GM18867 (cell line): ENCODE measurements around the gene TSHZ3.

Source experiments
- ATAC-seq: cut with Tn5 transposase; IDR thresholded peaks from one replicate; pipeline ENCODE4 v1.9.1; 2021; ENCODE audit warnings: mild to moderate bottlenecking, moderate library complexity; ENCODE audit not compliant: unreplicated experiment

Gene TSHZ3, protein sequence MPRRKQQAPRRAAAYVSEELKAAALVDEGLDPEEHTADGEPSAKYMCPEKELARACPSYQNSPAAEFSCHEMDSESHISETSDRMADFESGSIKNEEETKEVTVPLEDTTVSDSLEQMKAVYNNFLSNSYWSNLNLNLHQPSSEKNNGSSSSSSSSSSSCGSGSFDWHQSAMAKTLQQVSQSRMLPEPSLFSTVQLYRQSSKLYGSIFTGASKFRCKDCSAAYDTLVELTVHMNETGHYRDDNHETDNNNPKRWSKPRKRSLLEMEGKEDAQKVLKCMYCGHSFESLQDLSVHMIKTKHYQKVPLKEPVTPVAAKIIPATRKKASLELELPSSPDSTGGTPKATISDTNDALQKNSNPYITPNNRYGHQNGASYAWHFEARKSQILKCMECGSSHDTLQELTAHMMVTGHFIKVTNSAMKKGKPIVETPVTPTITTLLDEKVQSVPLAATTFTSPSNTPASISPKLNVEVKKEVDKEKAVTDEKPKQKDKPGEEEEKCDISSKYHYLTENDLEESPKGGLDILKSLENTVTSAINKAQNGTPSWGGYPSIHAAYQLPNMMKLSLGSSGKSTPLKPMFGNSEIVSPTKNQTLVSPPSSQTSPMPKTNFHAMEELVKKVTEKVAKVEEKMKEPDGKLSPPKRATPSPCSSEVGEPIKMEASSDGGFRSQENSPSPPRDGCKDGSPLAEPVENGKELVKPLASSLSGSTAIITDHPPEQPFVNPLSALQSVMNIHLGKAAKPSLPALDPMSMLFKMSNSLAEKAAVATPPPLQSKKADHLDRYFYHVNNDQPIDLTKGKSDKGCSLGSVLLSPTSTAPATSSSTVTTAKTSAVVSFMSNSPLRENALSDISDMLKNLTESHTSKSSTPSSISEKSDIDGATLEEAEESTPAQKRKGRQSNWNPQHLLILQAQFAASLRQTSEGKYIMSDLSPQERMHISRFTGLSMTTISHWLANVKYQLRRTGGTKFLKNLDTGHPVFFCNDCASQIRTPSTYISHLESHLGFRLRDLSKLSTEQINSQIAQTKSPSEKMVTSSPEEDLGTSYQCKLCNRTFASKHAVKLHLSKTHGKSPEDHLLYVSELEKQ

DNA sequence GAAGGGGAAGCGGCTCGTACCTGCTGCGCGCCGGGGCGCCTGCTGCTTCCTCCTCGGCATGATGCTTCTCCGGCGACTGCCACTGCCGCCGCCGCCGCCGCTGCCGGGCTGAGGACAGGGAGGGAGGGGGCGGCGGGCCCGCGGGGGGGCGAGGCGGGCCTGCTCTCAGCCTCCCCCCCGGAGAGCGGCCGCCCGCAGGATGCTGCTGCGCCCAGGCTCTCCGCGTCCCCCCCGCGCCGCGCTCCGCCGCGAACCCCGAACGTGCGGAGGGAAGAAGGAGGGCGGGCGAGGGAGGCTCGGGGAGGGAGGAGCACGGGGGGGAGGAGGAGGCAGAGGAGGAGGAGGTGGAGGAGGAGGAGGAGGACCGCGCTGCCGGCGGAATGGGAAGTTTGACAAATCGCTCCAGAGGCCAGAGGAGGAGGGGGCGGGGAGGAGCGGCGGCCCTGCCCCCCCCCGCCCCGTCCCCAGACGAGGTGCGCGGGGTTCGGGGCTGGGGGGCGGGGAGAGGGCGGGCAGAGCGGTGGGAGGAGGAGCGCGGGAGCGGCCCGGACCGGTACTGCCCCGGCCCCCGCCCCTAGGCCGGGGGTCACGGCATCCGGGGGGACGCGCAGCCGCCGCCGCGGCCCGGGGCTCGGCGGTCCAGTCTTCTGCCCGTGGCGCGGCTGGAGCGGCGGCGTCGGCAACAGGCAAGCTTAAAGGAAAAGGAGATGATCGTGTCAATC, at the start of gene TSHZ3:
Gene TSHZ3, minus strand, starts transcription at position 277 of the 722 bp plus-strand sequence. Its CDS starts 217 bp downstream, at position 60.
- no peak for ATAC-seq

DNA sequence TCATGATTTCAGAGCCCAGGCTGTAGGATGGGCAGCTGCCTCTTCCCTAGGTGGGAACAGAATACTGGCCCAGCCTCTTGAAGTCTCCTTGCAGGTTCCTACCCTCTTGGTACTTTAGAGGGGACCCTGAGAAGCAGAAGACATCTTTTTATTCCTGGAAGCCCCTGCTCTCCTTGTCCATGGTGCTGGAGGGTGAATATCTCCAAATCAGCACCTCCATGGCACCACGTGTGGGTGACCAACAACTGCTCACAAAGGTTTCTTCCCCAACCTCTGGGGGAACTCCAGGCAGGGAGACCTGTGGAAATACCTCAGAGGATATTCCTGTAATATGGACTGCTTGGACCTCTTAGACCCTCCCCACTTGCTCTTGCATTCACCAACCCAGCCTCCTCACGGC, 48.1 kb upstream of the TSHZ3 start:
- no peak for ATAC-seq

DNA sequence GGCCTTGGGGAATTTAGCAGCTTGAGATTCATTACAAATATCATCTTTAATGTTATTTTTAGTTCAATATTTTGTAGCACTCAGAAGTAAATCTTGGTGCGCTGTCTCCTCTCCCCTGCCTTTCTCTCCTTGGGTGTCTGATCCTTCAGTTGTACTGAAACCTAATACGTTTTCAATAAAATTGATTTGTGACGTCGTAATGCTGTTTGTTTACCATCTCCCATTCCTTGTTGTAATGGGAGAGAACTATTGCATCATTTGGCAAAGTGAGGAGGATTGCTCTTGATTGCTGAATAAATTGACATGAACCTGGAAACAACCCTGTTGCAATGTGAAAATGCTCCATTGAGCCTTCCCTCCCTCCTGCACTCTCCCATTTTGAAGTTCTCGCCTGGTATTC, 43.2 kb upstream of the TSHZ3 start:
- no peak for ATAC-seq

DNA sequence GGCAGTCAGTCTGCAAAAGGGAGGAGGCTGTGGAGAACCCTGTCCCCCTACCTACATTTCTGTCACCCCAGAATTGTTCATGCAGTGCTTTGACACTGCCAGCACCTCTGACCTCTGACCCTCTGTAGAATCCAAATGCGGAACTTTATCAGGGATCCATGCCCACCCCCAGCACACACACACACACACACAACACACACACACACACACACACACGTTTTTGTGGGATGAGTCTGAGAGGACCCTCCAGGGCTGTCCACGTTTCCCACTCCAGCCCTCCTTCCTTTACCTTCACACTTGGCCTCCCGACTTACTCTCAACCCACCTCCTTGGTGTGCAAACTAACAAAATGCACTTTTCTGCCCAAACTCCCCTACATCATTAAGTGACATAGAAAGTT, 42.3 kb upstream of the TSHZ3 start:
- no peak for ATAC-seq

DNA sequence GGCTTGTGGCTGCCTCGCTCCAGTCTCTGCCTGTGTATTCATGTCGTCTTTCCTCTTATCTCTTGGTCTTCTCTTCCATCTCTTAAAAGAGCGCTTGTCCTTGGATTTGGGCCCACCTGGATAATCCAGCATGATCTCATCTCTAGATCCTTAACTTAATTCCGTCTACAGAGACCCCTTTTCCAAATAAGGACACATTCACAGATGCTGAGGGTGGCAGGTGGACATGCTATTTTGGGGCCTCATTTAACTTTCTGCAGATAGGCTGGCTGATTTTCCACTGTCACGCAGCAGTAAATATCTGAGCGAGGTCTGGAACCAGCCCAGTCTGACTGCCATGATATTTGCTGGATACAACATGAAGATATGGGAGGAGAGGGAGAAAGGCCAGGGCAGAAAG, 41.5 kb upstream of the TSHZ3 start:
- ATAC-seq = no peak

DNA sequence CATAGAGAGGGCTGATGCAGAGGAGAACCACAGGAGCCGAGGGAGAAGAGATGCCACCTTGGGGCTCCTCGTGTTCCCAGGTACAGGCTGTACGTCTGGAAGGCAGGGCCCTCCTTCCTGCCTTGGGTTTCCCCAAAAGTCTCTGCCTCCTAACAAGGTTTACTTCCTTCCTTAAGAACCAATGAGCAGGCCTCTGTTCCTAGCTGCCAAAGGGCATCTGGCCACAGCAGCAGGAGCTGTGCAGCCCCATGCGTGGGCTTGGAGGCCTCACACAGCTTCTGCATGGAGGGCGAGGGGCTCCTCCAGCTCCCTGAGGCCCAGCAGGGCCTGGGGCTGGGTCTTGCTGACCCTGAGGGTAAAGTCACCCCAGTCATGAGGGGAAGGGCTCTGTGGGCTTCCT, 40.6 kb upstream of the TSHZ3 start:
- ATAC-seq = no peak

DNA sequence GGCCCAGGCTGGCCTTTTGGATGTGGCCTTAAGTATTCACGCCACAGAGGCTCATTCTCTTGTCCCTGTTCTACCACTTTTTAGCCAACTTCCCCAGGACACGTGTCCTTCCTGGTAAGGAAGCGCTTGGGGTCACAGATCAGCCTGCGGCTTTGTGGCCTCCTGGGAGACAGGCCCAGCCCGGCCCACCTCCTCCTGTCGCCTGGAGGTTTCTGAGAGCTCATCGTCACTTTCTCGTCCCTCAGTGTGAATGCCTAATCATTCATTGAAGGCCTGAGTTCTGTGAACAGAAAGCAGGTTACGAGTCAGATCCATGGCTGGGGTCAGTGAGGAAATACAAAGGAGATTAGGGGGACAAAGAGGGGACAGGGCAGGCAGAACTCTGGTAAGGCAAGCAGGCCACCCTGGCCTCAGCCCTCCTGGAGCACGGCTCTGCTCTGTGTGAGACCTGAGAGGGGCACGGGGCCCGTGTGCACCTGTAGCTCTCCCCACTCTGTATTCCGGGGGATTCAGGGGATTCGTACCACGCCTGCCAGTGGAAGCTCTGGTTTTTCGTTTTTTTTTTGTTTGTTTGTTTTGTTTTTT, 38.6 kb upstream of the TSHZ3 start:
- no peak for ATAC-seq

DNA sequence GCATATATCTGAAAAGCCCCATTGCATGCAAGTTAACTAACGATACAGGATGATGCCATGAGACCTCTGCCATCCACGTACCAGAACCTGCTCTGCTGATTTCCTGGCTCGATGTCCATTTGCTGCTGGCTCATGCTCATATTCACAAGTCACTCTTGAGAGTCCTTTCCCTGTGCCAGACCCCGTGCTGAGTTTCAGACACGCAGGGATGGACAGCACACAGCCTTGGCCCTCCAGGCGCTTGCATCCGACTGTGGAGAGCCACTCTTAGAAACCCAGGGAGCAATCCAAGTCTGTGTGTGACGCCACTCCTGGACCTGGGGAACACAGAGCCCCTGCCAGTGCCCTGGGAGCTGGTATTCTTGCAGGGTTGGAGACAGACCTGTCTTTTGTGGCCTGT, 37.6 kb upstream of the TSHZ3 start:
- no peak for ATAC-seq

DNA sequence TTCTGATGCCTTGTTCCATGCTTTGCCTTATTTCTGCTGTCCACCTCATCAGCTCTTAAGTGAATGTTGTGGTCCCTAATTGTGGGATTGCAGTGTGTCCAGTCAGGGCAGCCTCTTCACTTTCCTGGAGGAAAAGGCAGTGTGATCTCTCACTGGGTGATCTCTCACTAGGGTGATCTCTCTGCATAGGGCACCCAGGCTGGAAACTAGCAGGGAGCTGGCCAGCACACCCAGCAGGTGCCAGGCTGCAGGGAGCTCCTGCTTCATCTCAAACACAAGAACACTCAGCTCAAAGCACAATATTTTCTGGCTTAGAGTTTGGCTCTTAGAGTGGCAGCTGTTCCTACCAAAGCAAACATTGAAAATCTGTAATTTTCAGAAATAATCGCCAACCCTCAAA, 36.5 kb upstream of the TSHZ3 start:
- no peak for ATAC-seq

DNA sequence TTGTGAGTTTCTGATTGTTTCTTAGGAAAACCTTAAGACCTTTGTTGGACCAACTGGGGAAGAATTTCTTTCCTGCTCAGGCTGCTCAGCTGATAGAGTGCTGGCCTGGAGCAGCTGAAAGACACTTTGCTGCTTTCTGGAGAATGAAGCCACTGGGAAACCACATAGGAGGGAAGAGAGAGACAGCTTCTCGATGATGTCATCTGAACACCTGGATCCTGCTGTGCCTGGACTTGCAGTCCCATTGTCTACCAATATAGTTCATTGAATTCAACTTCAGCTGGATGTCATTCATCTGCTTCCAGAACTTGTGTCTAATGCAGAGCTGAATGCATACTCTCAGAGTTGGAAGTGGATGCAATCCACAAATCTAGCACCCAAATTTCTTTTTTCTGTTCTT, 34.3 kb upstream of the TSHZ3 start:
- ATAC-seq = no peak

DNA sequence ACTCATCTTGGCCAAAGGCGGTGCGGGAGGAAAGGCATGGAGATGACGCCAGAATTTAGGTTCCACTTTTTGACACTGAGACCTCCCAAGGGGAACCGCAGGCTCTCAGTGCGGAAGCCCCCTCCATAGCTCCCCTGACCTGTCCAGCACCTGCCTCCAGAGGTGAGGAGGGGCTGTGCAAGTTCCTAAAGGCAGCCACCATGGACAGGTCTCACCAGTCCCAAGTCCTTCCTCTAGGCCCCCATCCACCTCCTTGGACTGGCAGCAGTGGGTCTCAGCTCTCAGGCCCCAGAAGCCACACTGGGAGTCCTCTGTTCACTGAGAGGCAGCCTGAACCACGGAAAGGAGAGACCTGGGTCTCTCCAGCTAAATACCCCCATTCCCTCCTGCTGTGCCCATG, 31.6 kb upstream of the TSHZ3 start:
- ATAC-seq = no peak

DNA sequence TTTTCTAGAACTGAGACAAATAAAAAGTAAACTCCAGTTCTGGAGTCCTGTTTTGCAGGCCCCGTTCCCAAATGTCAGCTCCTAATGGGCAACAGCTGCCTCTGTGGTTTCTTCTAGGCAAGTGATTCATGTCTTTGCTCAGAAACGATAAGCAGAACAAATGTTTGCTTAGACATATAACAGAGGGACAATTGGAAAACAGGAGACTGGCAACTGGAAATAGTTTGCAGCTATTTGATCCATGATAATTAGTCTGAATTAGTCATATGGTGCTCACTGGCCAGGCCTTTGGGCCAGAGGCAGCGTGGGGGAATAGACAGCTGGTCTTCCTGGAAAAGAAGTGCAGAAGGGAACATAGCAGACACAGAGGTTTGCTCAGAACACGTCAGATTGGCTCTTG, 29.2 kb upstream of the TSHZ3 start:
- no peak for ATAC-seq

DNA sequence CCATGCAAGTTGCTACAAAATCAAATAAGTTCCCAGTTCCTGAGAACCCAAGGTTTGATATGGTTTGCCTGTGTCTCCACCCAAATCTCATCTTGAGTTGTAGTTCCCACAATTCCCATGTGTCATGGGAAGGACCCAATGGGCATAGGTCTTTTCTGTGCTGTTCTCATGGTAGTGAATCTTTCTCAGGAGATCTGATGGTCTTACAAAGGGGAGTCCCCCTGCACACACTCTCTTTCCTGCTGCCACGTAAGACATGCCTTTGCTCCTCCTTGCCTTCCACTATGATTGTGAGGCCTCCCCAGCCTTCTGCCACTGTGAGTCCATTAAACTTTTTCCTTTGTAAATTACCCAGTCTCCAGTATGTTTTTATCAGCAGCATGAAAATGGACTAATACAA, 28.5 kb upstream of the TSHZ3 start:
- no peak for ATAC-seq

DNA sequence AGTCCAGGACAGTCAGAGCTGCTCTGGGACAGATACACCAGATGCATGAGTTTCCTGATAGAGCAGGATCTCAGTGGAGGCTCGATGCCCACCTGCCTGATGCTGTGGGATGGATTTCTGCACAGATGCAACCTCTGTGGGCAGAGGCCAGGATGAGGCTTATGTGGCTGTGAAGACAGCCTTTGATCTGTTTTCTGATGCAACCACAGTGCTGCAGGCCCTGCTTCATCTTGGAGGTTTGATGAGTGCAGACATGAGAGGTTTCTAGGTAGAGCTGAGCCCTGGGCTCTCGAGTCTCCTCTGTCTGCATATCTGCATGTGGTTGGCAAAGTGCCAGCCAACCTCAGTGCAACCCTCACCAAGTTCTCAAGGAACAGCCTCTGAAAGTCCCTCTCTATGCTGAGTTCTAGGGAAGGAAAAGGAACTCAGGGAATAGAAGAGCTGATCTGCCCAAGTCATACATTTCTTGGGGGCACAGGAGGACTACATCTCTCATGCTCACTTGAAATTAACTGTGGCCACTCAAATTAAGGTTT, 23.1 kb upstream of the TSHZ3 start:
- ATAC-seq = no peak

DNA sequence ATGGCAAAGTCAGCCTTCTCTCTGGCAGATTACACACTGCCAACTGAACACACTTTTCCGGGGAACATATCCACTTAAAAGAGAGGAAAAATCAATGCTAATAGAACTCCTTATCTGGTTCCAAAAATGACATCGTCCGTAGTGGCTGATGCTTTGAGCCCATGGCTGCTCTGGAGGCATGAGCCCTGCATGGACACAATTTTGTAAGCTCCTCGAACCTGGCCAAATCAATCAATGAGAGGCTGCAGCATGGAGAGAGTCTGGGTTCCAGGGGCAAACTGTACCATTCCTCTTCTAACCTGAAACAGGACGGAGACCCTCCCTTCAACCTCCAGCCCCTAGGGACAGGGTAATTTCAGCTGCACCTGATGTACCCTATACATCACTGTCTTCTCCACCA, 21.0 kb upstream of the TSHZ3 start:
- ATAC-seq = no peak

DNA sequence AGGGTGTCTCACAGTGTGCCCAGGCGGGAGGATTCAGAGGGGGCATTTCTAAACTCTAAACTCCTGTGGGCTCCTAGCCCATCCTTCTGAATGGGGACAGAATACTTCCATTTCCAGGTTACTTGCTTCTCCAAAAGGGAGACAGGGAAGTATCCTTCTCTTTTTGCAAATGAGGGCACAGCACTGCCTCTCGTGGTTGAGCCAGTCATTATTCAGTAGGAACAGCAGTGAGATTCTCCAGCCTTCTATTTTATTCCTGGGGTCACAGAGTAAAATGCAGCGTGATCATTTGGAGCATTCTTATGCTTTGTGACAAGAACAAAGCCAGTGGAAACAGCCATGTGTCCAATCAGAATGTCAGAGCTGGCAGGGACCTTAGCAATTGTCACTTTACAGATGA, 15.7 kb upstream of the TSHZ3 start:
- no peak for ATAC-seq

DNA sequence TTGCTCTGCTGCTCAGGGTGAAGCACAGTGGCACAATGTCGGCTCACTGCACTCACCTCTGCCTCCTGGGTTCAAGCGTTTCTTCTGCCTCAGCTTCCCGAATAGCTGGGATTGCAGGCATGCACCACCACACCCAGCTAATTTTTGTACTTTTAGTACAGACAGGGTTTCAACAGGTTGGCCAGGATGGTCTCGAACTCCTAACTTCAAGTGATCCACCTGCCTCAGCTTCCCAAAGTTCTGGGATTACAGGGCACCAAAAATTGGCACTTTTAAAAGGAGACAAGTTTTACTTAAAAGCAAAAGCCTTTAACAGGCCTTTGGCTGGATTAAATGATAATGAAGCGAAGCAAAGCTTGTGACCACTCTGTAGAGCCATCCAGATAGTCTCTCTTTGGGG, 12.5 kb upstream of the TSHZ3 start:
- ATAC-seq = no peak

DNA sequence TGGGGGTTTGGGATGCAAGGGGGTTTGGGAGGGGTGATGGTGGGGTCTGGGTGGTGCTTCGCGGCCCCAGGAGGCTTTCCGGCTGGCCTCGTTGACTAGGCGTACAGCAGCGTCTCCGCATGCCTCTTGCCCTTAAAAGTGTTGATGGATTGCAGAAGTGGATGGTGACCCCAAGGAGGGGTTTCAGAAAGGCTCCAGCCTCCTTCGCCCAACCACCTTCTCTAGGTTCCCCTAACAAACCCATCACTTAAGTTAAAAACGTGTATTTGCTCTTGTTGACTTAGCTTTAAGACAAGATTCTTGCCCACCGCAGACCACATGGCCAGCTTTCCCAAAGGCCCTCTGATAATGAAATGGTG, 8.1 kb upstream of the TSHZ3 start:
- ATAC-seq = no peak

DNA sequence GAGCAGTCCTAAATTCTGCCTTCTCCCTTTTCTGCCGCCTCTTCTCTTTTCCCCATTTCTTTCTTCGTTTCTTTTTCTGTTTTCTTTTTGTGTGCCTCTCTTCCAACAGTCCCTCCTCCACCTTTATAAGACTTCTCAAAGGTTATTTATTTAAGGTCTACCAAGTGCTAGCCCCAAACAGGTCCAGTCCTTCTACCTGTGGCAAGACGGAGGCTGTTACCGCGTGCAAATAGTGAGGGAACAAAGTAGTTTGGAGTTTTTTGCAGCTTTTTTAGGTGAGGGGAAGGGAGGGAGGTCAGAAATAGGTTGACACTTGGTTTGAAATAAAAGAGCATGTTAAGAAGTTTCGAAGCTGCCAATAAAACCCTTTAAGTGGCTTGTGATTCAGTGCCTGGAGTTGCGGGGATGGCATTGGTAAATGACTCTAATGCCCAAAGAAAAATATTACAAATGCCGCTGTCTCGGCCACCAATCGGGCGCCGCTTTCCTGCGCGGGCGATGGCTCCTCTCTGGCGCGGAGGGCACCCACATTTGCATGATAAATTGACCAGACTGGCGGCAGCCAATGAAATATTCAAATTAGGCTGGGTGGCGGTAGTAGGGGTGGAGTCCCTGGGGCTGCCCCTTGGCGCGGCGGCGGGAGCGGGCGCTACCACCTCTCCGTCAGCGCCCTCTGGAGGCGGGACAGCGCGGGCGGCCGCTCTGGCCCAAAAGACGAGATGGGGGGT, 7.5 kb upstream of the TSHZ3 start:
- no peak for ATAC-seq
